NCI-H2107 treated with DMSO at 0.1 percent for 48 hours (cell line): Measurements from ENCODE around the gene TTLL8.

Experiments
- DNase-seq: peaks from one replicate; lab custom pipeline; 2025; ENCODE audit not compliant: unreplicated experiment; lab: John Stamatoyannopoulos, UW

The TTLL8 gene

GRCh38 chr22:50083462-50084079, 25.5 kb upstream of the TTLL8 start:
- DNase-seq: no peak

GRCh38 chr22:50082961-50083461, 24.9 kb upstream of the TTLL8 start:
- DNase-seq: no peak

- DNase-seq: no peak
Measured at GRCh38 chr22:50082197-50082715, 24.2 kb upstream of the TTLL8 start.

GRCh38 chr22:50081426-50082196, 23.5 kb upstream of the TTLL8 start:
- DNase-seq: no peak

- DNase-seq: no peak
Measured at GRCh38 chr22:50080077-50080465, 22.0 kb upstream of the TTLL8 start.

GRCh38 chr22:50078761-50079160, 20.7 kb upstream of the TTLL8 start:
- DNase-seq: no peak

- DNase-seq: no peak
Measured at GRCh38 chr22:50078246-50078645, 20.1 kb upstream of the TTLL8 start.

GRCh38 chr22:50076646-50077535, 18.8 kb upstream of the TTLL8 start:
- no peak for DNase-seq

- DNase-seq: no peak
Measured at GRCh38 chr22:50074551-50075530, 16.7 kb upstream of the TTLL8 start.

GRCh38 chr22:50074056-50074455, 16.0 kb upstream of the TTLL8 start:
- DNase-seq: no peak

GRCh38 chr22:50072714-50073538, 14.8 kb upstream of the TTLL8 start:
- DNase-seq: no peak

GRCh38 chr22:50072167-50072555, 14.1 kb upstream of the TTLL8 start:
- DNase-seq: no peak

GRCh38 chr22:50071432-50072166, 13.5 kb upstream of the TTLL8 start:
- DNase-seq: no peak

GRCh38 chr22:50070366-50070765, 12.3 kb upstream of the TTLL8 start:
- DNase-seq: no peak

- DNase-seq: no peak
Measured at GRCh38 chr22:50068096-50068495, 10.0 kb upstream of the TTLL8 start.

- DNase-seq: no peak
Measured at GRCh38 chr22:50067244-50067643, 9.1 kb upstream of the TTLL8 start.

GRCh38 chr22:50064453-50064852, 6.4 kb upstream of the TTLL8 start:
- DNase-seq: no peak

GRCh38 chr22:50063589-50064393, 5.7 kb upstream of the TTLL8 start:
- no peak for DNase-seq
